HEK293T (cell line): ENCODE results near the gene STING1.
"Not testable (repeated sequence)": the region's sequence is repeated elsewhere in the genome, so short reads cannot be mapped to it uniquely, and the experiment has no call there.

ENCODE experiments used
- CTCF ChIA-PET: fragments of 350-600 bp; formaldehyde crosslinking; extraction: SDS; loops from one replicate; lab custom pipeline; 2021; ENCODE audit warnings: antibody characterized with exemption, inconsistent platforms; lab: Yijun Ruan, JAX
- POLR2A ChIA-PET: fragments of 350-600 bp; formaldehyde crosslinking; extraction: SDS; loops from one replicate; lab custom pipeline; 2020; ENCODE audit warnings: antibody characterized with exemption, inconsistent platforms; lab: Yijun Ruan, JAX
- DNase-seq: peaks from one replicate; pipeline ENCODE4 v3.0.0; 2012; ENCODE audit warnings: mixed read lengths; ENCODE audit errors: extremely low spot score
- ARNT ChIP-seq: fragments of 450-650 bp; IDR thresholded peaks from 2 replicates; pipeline ENCODE4 v1.6.1; 2017; ENCODE audit warnings: mild to moderate bottlenecking
- BHLHE40 ChIP-seq: fragments of 450-650 bp; IDR thresholded peaks from 2 replicates; pipeline ENCODE4 v1.6.1; 2016; ENCODE audit warnings: mild to moderate bottlenecking, moderate library complexity, borderline replicate concordance
- CTBP1 ChIP-seq: fragments of 450-650 bp; IDR thresholded peaks from 2 replicates; pipeline ENCODE4 v1.6.1; 2016; ENCODE audit warnings: borderline replicate concordance
- ELF4 ChIP-seq: fragments of 450-650 bp; IDR thresholded peaks from 2 replicates; pipeline ENCODE4 v1.6.1; 2017; ENCODE audit warnings: antibody characterized with exemption
- FOXA1 ChIP-seq: fragments of 450-650 bp; IDR thresholded peaks from 2 replicates; pipeline ENCODE4 v1.6.1; 2016; ENCODE audit warnings: mild to moderate bottlenecking
- FOXK2 ChIP-seq: fragments of 450-650 bp; IDR thresholded peaks from 2 replicates; pipeline ENCODE4 v1.6.1; 2016; ENCODE audit warnings: mild to moderate bottlenecking
- FOXM1 ChIP-seq: fragments of 450-650 bp; IDR thresholded peaks from 2 replicates; pipeline ENCODE4 v1.6.1; 2017; ENCODE audit warnings: mild to moderate bottlenecking, borderline replicate concordance
- HDGF ChIP-seq: fragments of 450-650 bp; IDR thresholded peaks from 2 replicates; pipeline ENCODE4 v1.6.1; 2017; ENCODE audit warnings: antibody characterized with exemption, borderline replicate concordance
- L3MBTL2 ChIP-seq: fragments of 450-650 bp; conservative IDR thresholded peaks from 2 replicates; pipeline ENCODE4 v1.6.1; 2016; ENCODE audit warnings: mild to moderate bottlenecking
- LEF1 ChIP-seq: fragments of 450-650 bp; IDR thresholded peaks from 2 replicates; pipeline ENCODE4 v1.6.1; 2017; ENCODE audit warnings: mild to moderate bottlenecking, borderline replicate concordance
- NFRKB ChIP-seq: fragments of 450-650 bp; IDR thresholded peaks from 2 replicates; pipeline ENCODE4 v1.6.1; 2016; ENCODE audit warnings: mild to moderate bottlenecking, moderate library complexity
- SP1 ChIP-seq: fragments of 450-650 bp; IDR thresholded peaks from 2 replicates; pipeline ENCODE4 v1.6.1; 2017
- SUZ12 ChIP-seq: fragments of 450-650 bp; IDR thresholded peaks from 2 replicates; pipeline ENCODE4 v1.6.1; 2016; ENCODE audit warnings: mild to moderate bottlenecking
- TARDBP ChIP-seq: fragments of 450-650 bp; IDR thresholded peaks from 2 replicates; pipeline ENCODE4 v1.6.1; 2016
- ZNF384 ChIP-seq: fragments of 450-650 bp; IDR thresholded peaks from 2 replicates; pipeline ENCODE4 v1.6.1; 2016
- TF ChIP-seq, protein P1 (sequence below): fragments of 450-650 bp; IDR thresholded peaks from 2 replicates; pipeline ENCODE4 v1.6.1; 2016

STING1 gene

DNA sequence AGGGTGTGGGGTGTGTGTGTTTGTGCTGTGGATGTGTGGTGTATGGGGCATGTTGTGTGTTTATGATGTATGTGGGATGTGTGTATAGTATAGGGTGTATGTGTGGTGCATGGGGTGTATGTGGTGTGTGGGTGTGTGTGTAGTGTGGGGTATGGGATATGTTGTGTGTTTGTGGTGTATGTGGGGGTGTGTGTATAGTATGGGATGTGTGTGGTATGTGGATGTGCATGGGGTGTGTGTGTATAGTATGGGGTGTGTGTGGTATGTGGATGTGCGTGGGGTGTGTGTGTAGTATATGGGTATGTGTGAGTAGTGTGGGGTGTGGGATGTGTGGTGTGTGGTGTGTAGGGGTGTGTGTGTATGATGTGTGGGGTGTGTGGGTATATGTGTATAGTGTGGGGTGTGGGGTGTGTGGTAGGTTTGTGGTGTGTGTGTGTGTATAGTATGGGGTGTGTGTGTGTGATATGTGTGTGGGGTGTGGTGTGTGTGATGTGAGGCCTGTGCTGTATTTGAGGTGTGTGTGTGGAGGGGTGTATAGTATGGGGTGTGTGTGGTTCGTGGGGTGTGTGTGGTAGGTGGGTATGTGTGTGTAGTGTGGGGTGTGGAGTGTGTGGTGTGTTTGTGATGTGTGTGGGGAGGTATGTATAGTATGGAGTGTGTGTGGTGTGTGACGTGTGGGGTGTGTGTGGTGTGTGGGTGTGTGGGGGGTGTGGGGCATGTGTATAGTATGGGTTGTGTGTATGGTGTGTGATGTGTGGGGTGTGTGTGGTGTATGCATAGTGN is 30.5 kb downstream of the STING1 start:
- ChIA-PET POLR2A (no interaction called here), CTCF (no interaction called here)
- no peak for DNase-seq
- TF ChIP-seq ELF4 (no peak), NFRKB (no peak), SUZ12 (no peak), L3MBTL2 (no peak), SP1 (no peak), HDGF (no peak), CTBP1 (no peak)
- TF ChIP-seq, protein P1, sequence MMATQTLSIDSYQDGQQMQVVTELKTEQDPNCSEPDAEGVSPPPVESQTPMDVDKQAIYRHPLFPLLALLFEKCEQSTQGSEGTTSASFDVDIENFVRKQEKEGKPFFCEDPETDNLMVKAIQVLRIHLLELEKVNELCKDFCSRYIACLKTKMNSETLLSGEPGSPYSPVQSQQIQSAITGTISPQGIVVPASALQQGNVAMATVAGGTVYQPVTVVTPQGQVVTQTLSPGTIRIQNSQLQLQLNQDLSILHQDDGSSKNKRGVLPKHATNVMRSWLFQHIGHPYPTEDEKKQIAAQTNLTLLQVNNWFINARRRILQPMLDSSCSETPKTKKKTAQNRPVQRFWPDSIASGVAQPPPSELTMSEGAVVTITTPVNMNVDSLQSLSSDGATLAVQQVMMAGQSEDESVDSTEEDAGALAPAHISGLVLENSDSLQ: no peak

DNA sequence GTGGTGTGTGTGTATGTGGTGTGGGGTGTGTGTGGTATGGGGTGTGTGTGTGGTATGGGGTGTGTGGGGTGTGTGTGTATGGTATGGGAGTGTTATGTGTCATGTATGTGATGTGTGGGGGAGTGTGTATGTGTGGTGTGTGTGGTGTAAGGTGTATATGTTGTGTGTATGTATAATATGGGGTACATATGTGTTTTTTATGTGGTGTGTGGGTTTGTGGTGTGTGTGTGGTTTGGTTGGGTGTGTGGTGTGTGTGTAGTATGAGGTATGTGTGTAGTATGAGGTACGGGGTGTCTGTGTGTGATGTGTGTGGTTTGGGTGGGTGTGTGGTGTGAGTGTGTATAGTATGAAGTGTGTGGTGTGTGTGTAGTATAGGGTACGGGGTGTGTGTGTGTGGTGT is 31.4 kb downstream of the STING1 start:
- TF ChIP-seq FOXA1: no peak
- TF ChIP-seq TARDBP: no peak
- TF ChIP-seq, protein P1: no peak
- TF ChIP-seq HDGF: no peak
- TF ChIP-seq SP1: no peak
- no peak for TF ChIP-seq FOXM1
- no peak for TF ChIP-seq L3MBTL2
- TF ChIP-seq ZNF384: no peak
- TF ChIP-seq SUZ12: no peak
- no peak for TF ChIP-seq ARNT
- TF ChIP-seq BHLHE40: no peak
- no peak for TF ChIP-seq FOXK2
- no peak for TF ChIP-seq ELF4
- TF ChIP-seq LEF1: no peak
- TF ChIP-seq CTBP1: no peak
- no peak for TF ChIP-seq NFRKB
- DNase-seq: no peak
- POLR2A ChIA-PET: interaction anchor here (3.7 kb wide), 1 partner anchor 12 kb away, joined by 20 read pairs; the partner anchor contains the start of gene DNAJC18
- CTCF ChIA-PET: no interaction called here

DNA sequence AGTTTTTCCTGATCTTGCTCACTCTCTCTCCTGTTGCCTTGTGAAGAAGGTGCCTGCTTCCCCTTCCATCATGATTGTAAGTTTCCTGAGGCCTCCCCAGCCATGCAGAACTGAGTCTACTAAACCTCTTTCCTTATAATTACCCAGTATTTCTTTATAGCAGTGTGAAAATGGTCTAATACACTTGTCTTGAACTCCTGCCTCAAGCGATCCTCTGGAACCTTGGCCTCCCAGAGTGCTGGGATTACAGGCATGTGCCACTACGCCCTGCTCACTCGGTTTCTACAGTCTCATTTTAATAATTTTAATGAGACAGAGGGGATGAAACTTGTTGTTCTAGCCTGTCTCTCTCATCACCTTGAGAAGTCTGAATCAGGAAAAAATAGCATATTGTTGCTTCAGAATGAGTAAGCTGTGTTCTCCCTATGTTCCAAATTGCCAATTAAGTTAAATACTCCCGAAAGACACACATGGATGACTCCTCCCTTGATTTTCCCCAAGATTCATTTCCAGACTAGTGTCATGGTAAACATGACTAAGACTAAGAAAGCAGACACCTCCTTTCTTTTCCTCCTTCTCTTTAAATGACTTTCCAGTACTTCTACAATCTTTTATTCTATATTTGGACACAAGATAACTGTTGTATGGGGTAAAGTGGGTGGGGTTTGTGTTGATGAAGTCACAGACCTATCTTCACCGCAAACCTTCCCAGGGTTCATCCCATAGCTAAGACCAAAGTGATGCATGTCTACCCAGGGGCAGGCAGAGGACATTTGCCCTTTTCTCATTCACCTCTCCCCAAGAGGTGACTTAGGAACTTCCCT is 35.4 kb downstream of the STING1 start:
- POLR2A ChIA-PET: interaction anchor here (3.7 kb wide), 1 partner anchor 8 kb away, joined by 20 read pairs; the partner anchor contains the start of gene DNAJC18
- TF ChIP-seq ELF4 (no peak), TARDBP (no peak), SUZ12 (no peak), FOXA1 (no peak), SP1 (no peak), ZNF384 (no peak), CTBP1 (no peak), LEF1 (no peak), NFRKB (no peak), FOXM1 (no peak)
- CTCF ChIA-PET: no interaction called here
- no peak for DNase-seq

DNA sequence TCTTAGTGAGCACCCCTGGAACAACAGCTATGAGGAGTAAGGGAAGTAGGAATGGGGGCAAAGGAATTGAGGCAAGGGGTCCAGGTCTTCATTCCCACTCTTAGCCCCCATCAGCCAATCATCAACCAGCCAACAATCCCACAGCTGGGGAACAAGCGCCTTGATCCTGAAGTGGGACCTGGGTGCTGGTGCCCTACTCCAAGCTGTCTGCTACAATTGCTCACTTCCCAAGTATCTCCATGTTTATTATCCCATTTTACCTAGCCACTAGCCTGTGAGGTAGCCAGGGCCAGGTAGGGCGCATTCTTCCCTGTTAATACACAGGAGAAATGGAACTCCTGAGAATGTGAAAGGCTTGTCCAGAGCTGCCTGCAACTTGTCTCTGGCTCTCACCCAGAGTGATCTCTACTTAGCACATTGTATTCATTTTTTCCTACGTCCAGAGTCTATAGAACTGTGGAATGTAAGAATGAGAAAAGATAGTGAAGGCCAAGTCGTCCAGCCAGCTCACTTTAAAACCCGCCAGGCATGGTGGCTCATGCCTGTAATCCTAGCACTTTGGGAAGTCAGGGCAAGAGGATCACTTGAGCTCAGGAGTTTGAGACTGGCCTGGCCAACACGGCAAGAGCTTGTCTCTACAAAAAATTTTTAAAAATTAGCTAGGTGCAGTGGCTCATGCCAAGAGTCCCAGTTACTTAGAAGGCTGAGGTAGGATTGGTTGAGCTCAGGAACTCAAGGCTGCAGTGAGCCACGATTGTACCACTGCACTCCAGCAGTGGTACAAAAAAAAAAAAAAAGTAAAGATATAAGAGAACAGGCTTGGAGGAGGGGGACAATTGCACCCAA is 37.0 kb downstream of the STING1 start:
- no peak for DNase-seq
- TF ChIP-seq L3MBTL2: no peak
- no peak for TF ChIP-seq SP1
- POLR2A ChIA-PET: no interaction called here
- CTCF ChIA-PET: interaction anchor here (0.8 kb wide), 2 partner anchors 11 to 14 kb away, joined by 3 read pairs; no protein-coding TSS in a partner anchor

DNA sequence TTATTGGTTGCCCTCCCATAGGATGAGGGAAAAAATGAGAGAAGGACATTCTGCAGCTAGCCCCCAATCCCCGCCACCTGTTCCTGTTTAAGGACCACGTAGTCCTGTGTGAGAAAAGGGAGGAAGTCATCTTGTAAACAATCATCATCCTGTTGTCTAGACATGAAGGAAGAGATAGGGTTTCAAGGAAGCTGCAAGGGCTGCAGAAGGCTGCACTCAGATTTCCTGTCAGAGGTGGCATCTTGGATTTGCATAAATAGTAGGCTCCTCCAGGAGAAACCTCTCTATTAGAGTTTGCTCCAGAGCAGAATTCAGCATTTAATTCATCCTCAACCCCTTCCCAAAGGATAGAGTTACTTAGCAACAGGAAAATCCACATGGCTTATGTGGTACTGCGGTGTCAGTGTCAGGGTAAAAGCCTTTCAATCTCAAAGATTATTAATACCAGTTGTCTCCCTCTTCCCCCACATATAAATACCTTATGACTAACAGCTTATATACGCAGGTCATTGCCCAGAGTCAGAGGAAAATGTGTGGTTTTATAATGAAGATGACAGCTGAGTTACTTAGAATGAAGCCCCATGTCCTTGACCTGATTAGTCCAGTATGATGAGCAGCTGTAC is 38.6 kb downstream of the STING1 start:
- DNase-seq: no peak
- TF ChIP-seq FOXA1 (no peak), L3MBTL2 (no peak), FOXK2 (no peak)
- ChIA-PET CTCF (interaction anchor here (1.2 kb wide), 1 partner anchor 21 kb away, joined by 3 read pairs; no protein-coding TSS in a partner anchor), POLR2A (no interaction called here)

DNA sequence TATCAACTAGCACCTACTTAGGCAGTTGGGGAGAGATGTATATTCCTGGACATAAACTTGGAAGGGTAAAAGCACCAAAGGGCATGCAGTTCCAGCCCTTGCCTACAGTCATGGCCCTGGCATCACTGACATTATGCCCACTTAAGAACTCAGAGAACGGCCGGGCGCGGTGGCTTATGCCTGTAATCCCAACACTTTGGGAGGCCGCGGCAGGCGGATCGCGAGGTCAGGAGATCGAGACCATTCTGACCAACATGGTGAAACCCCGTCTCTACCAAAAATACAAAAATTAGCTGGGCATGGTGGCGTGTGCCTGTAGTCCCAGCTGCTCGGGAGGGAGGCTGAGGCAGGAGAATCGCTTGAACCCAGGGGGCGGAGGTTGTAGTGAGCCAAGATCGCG is 42.1 kb downstream of the STING1 start:
- POLR2A ChIA-PET: interaction anchor here (1.2 kb wide), 1 partner anchor 238 kb away, joined by 3 read pairs; no protein-coding TSS in a partner anchor
- CTCF ChIA-PET: interaction anchor here (0.9 kb wide), 1 partner anchor 79 kb away, joined by 3 read pairs; no protein-coding TSS in a partner anchor
- not testable (repeated sequence) for DNase-seq
